Measurements from ENCODE around the gene ATE1.
"Not testable (repeated sequence)": the region's sequence is repeated elsewhere in the genome, so short reads cannot be mapped to it uniquely, and the experiment has no call there.

Gene ATE1

DNA sequence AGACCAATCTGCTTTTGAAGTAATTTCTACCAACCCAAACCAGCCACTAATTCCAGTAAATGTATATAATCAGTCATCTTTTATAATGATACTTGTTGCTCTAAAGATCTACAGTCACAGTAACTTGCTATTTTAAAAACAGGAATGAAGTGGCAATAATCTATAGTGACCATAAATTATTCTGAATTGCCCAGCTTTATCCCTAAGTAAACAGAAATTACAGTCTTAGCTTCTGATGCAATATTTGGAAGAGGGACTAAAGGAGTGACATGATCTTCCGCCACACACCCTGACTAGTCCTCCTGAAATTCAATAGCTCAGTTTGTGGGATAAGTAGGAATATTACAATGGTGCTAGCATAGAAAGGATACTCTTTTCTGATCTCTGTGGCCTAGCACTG is 96.1 kb downstream of the ATE1 start:
- no peak for DNase-seq (ENCODE audit: low read depth in 2 of 2)

- no peak for DNase-seq (ENCODE audit: low read depth in 2 of 2)
Measured at GRCh38 chr10:121831237-121831636, 96.6 kb downstream of the ATE1 start.

GRCh38 chr10:121830101-121830500 is 97.7 kb downstream of the ATE1 start:
- no peak for DNase-seq (ENCODE audit: low read depth in 2 of 2)

DNA sequence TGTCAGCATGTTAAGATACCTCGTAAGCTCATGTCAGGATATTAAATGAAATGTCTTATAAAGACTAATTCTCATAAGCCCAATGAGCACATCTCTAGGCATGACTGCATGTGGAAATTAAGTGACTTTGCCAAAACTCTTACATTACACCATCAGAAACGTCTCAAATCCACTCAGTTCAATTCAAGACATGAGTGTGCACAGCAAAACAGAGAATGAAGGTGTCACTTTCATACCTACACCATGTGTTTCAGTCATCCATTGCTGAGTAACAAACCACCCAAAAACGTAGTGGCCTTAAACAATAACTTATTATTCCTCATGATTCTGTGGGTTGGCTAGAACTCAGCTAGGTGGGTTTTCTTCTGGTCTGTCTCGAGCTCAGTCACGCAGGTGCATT is 99.8 kb downstream of the ATE1 start:
- no peak for DNase-seq (ENCODE audit: low read depth in 2 of 2)

DNA sequence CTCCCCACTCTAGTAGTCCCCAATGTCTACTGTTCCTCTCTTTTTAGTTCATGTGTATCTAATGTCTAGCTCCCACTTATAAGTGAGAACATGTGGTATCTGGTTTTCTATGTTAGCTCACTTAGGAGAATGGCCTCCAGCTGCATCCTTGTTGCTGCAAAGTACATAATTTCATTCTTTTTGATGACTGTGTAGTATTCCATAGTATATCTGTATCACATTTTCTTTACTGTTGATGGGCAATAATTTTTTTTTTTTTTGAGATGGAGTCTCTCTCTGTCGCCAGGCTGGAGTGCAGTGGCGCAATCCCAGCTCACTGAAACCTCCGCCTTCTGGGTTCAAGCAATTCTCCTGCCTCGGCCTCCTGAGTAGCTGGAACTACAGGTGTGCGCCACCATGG is 101.1 kb downstream of the ATE1 start:
- not testable (repeated sequence) for DNase-seq (ENCODE audit: low read depth in 2 of 2)

- no peak for DNase-seq (ENCODE audit: low read depth in 2 of 2)
Measured at GRCh38 chr10:121823993-121824463, 103.8 kb downstream of the ATE1 start.

DNA sequence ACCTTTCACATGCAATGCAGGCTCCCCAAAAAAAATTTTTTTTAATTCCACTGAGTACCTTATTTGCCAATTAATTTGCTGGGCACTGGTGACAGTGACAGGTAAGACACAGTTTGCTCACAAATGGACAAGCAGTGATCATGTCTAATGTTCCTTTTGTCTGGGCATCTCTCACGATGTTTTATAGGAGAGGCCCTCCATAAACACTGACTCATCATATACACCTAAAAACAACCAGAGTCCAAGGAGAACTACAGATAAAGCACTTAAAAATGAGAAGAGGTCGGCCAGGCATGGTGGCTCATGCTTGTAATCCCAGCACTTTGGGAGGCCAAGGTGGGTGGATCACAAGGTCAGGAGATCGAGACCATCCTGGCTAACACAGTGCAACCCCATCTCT is 105.1 kb downstream of the ATE1 start:
- DNase-seq (ENCODE audit: low read depth in 2 of 2) = no peak

DNA sequence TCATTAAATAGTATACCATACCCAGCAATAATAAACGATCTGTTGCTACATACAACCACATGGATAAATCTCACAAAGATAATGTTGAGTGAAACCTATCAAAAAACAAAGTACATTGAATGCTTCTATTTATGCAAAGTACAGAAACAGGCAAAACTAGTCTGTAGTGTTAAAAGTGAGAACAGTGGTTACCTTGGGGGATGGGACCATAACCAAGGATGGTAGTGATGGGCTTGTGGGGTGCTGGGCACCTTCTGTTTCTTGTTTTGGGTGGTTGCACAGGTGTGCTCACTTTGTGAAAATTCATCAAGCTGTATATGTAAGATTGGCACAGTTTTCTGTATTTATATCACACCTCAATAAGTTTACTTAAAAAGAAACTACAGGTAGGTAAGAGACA is 105.7 kb downstream of the ATE1 start:
- no peak for DNase-seq (ENCODE audit: low read depth in 2 of 2)

DNA sequence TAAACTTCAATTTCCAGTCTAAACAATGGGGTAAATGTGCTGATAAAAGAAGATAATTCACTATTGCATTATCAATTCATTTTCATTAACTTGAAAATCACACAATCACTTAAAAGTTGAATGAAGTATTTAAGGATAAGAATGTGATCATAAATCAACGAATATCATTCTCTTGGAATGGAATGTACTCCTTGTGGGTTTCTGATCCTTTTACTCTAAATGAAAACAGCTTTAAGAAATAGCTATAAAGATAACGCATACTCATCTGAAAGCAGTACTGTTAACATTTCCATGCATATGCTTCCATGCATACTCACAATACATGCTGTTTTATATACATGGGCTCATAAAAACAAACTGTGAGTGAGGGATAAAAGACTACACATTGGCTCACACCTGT is 108.8 kb downstream of the ATE1 start:
- DNase-seq (ENCODE audit: low read depth in 2 of 2) = no peak

DNA sequence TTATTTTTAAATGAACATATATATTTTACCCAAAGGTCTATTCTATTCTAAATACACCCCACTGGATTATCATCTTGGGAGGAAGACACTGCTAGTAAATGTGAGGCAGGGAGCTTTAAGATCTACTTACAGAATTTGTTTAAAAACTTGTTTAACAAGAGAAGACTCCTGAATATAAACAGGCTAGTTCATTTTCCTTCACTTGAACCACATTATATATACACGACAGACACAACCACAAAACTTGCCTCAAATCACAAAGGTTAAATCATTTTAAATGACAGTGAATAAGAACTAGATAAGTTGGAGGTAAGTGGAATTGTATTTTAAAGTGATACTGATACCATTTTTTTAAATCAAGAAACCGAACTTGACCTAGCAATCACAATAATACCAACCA is 109.2 kb downstream of the ATE1 start:
- no peak for DNase-seq (ENCODE audit: low read depth in 2 of 2)

DNA sequence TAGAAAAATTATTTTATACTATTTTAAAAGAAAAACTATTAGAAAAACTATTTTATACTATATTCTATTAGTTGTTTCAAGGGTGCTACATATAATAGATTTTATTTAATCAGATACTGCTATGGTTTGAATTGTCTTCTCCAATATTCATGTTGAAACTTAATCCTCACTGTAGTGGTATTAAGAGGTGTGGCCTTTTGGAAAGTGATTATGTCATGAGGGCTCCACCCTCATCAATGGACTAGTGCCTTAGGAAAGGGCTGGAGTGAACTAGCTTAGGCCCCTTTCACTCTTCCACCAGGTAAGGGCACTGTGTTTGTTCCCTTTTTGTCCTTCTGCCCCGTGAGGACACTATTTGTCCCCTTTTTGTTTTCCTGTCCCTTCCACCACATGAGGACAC is 111.6 kb downstream of the ATE1 start:
- no peak for DNase-seq (ENCODE audit: low read depth in 2 of 2)

DNA sequence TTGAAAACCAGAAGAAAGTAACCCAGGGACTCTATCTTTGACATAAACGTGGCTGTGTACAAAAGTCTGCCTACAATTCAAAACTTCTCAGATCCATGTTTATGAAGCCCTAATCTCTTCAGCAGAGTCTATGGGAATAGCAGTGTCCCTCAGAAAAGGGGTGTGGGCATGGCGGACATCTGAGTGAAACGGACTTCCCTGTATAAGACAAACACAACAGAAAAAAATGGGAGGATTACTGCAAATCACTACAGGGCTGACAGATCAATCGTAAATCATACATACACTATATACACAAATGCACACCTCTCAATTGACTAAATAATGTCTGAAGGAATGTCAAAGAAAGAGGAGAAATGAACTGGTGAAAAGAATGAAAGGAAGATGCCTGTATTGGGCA is 114.0 kb downstream of the ATE1 start:
- no peak for DNase-seq (ENCODE audit: low read depth in 2 of 2)

GRCh38 chr10:121813211-121813815 is 114.5 kb downstream of the ATE1 start:
- DNase-seq (ENCODE audit: low read depth in 2 of 2) = no peak

GRCh38 chr10:121812031-121812430 is 115.8 kb downstream of the ATE1 start:
- DNase-seq (ENCODE audit: low read depth in 2 of 2) = no peak

- DNase-seq (ENCODE audit: low read depth in 2 of 2) = no peak
Measured at GRCh38 chr10:121811386-121811785, 116.4 kb downstream of the ATE1 start.

DNA sequence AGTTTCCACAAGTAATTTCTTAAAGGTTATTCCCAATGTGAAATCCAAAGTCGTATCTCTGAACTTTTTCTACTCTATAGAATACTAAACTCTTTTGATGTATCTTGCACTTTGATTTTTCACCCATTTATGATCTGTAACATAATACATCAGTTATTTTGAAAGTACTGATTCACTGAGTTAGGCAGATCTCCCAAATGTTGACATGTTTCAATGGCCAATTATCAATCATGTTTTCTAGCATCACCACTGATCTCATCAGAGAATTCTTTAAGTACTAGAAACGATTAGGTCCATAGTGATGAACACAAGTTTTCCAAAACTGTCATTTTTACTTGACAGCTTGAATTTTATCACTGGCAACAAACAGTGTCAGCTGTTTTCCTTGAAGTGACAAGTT is 119.0 kb downstream of the ATE1 start:
- no peak for DNase-seq (ENCODE audit: low read depth in 2 of 2)

DNA sequence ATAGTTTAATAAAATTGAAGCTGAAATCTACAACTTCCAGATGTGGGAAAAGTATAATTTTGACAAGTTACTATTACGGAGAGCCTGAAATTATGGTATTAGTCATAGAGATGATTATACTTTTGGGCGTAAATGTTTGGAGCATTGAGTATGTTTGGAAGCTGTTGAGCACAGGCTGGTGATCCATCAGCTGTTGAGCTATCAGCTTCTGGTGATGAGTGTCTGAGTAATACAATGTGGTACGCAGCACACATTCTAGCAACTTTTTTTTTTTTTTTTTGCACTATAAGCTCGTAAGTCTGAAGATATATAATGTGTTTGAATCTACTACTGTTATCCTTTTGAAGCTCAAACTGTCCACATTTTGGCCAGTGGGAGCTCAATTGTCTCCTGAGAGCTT is 123.4 kb downstream of the ATE1 start:
- no peak for DNase-seq (ENCODE audit: low read depth in 2 of 2)

GRCh38 chr10:121803611-121804010 is 124.2 kb downstream of the ATE1 start:
- no peak for DNase-seq (ENCODE audit: low read depth in 2 of 2)

DNA sequence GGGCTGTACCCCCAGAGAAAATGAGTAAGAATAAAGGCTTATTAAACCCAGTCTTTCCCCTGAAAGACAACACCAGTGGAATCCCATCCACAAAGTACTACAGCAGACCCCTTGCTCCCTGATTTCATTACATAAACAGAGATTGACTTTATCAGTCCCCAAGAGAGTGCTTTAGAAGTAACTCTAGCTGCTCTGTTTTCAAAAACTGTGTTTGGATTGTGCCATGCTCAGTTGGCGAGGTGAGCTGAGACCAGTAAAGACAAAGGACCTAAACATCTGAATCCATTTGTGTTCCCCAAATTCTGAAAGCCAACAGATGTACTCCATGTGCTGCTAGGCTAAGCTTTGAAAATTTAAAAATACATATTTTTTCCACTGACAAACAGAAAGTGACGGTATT is 127.0 kb downstream of the ATE1 start:
- no peak for DNase-seq (ENCODE audit: low read depth in 2 of 2)

- no peak for DNase-seq (ENCODE audit: low read depth in 2 of 2)
Measured at GRCh38 chr10:121800146-121800545, 127.7 kb downstream of the ATE1 start.

DNA sequence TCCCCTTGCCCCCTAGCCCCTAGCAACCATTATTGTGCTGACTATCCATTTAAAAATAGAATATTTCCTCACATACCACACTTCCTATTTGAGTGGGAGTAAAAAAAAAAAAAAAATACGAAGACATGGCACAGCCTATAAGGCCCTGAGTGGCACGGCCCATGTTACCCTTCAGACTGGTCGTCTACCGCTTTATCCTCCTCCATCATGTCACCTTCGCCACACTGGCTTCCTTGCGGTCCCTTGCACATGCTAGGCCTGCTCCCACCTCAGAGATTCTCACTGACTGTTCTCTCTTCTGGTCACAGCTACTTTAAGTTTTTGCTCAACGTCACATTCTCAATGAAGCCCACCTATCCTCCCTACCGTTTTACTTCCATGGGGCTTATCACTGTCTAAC is 130.3 kb downstream of the ATE1 start:
- no peak for DNase-seq (ENCODE audit: low read depth in 2 of 2)

DNA sequence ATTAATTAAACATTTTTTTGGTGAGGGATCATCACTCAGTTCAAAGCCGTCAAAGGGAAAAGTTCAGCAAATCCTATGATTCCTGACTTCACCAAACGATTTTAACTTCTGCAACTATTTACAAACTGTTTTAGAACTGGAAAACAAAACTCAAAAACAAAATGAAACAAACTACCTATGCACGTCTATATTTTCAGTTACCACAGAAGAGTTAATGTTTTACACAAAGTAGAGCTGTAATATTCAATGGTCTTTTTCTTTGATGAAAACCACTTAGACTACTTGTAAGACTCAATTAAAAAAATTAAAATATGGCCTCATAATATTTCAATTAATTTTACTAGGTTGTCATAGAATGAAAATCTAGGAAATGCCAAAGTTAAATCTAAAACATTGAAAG is 131.5 kb downstream of the ATE1 start:
- DNase-seq (ENCODE audit: low read depth in 2 of 2) = no peak

- DNase-seq (ENCODE audit: low read depth in 2 of 2) = no peak
Measured at GRCh38 chr10:121792198-121792597, 135.6 kb downstream of the ATE1 start.

DNA sequence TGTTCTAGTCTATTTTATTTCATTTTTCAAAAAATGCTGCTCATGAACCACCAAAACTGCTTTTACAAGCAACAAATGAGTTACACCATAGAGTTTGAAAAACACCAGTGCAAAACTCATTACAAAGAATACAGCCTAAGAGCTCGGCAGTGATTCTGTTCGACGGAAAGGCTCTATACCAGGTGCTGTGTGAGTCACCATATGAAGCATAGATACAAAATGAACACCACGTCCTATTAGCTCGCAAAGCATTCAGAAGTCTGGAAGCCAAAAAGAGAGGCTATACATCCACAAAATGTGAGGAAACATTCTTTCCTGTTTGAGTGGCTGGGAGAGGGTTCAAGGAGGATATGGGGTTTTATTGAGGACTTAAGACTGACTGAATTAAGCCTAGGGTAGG is 136.1 kb downstream of the ATE1 start:
- DNase-seq (ENCODE audit: low read depth in 2 of 2) = no peak
